ENCODE data around the gene HPSE2. TPM values are rescaled to one million over a fixed set of nuclear protein-coding genes. Genes with fewer than 3 reads are reported as not detected.

Gene HPSE2
- total and polyA plus RNA-seq, 2 experiments from 2014 or later, result 0.10 to 0.24 TPM

GRCh38 chr10:98808282-98808892 is 427.3 kb downstream of the HPSE2 start:
- H3K27ac ChIP-seq (ENCODE audit: low read depth), result no peak overlapping the region
- H3K4me3 ChIP-seq, result no peak overlapping the region
- no peaks in the 10 kb centered on the region for H3F3A ChIP-seq (replicated peaks; ENCODE audit: low read depth)
- Mint-ChIP-seq H3K4me3 (no peak overlapping the region), H3K4me1 (no peaks in the 10 kb centered on the region), H3K27ac (no peak overlapping the region), H3K27me3 (ENCODE audit: insufficient read depth, low read depth, poor library complexity) (no peaks in the 10 kb centered on the region), H3K9me3 (no peaks in the 10 kb centered on the region), H3K36me3 (ENCODE audit: low read depth) (no peaks in the 10 kb centered on the region)
- no peaks in the 10 kb centered on the region for H3K9me2 ChIP-seq (ENCODE audit: insufficient read depth)
- no peaks in the 10 kb centered on the region for H3K4me1 ChIP-seq (ENCODE audit: insufficient read depth)
- no peaks in the 10 kb centered on the region for H3K79me2 ChIP-seq (replicated peaks; ENCODE audit: insufficient read depth)
- H3K4me2 ChIP-seq, result no peak overlapping the region
- no peaks in the 10 kb centered on the region for H3K36me3 ChIP-seq (ENCODE audit: insufficient read depth)
- no peak overlapping the region for H2AFZ ChIP-seq
- TF ChIP-seq EZH2 (IDR thresholded peaks at IDR 0.05; ENCODE audit: low read depth, unreplicated experiment) (no peak), ZNF114 (CRISPR knock-in tag; IDR thresholded peaks at IDR 0.05) (no peak), CTCF (conservative IDR thresholded peaks at IDR 0.05; ENCODE audit: low read depth in 2 of 2) (no peak), ZNF331 (CRISPR knock-in tag; IDR thresholded peaks at IDR 0.05; ENCODE audit: low read depth) (no peak), REST (IDR thresholded peaks at IDR 0.05; ENCODE audit: unreplicated experiment) (no peak), CREB1 (CRISPR knock-in tag; IDR thresholded peaks at IDR 0.05; ENCODE audit: low read depth) (no peak), JUNB (IDR thresholded peaks at IDR 0.05; ENCODE audit: unreplicated experiment) (no peak), STAT1 (IDR thresholded peaks at IDR 0.05; ENCODE audit: unreplicated experiment) (no peak), ETS1 (IDR thresholded peaks at IDR 0.05) (no peak), NANOG (IDR thresholded peaks at IDR 0.05; ENCODE audit: borderline replicate concordance) (no peak), EZH2phosphoT487 (IDR thresholded peaks at IDR 0.05; ENCODE audit: unreplicated experiment) (no peak), POLR2AphosphoS5 (IDR thresholded peaks at IDR 0.05; ENCODE audit: low read depth) (no peak), ZNF462 (CRISPR knock-in tag; IDR thresholded peaks at IDR 0.05) (no peak)
- no peaks in the 10 kb centered on the region for H4K20me1 ChIP-seq (replicated peaks; ENCODE audit: insufficient read depth)
- no peak for ATAC-seq
- DNase-seq (ENCODE audit: low spot score), result no peak
- H3K27me3 ChIP-seq (ENCODE audit: insufficient read depth), result no peaks in the 10 kb centered on the region

Measured in GM23338 (cell line).